Activated T-helper 1 cell treated with anti-CD3 and anti-CD28 coated beads, Interleukin-12 subunit alpha, Interleukin-12 subunit beta, Interleukin-2, Interleukin-4 antibody, amounts not matched to agents 30 ng/mL and 10 ng/mL and 1 ng/mL, durations not matched to agents 14 hours and 24 hours and 36 hours (primary cell): ENCODE data around the gene TMEM187. TPM values are rescaled to one million over a fixed set of nuclear protein-coding genes. Genes with fewer than 3 reads are reported as not detected.
A peak's percentile ranks its signal among the peaks of the same experiment; 100 is the strongest.

Source experiments
- DNase-seq: peaks from one replicate; pipeline ENCODE4 v3.0.0; 2021; ENCODE audit warnings: low spot score
- H3K27ac Mint-ChIP-seq: one replicate; pipeline ENCODE4 v1.8.0; 2021; ENCODE audit warnings: mild to moderate bottlenecking, mixed read lengths
- H3K27me3 Mint-ChIP-seq: one replicate; pipeline ENCODE4 v1.8.0; 2022; ENCODE audit warnings: mild to moderate bottlenecking, moderate library complexity, mixed read lengths; ENCODE audit not compliant: insufficient read depth
- H3K36me3 Mint-ChIP-seq: one replicate; pipeline ENCODE4 v1.8.0; 2021; ENCODE audit warnings: low read depth, mixed read lengths
- H3K4me1 Mint-ChIP-seq: one replicate; pipeline ENCODE4 v1.8.0; 2021; ENCODE audit warnings: low read depth, mixed read lengths
- H3K4me3 Mint-ChIP-seq: one replicate; pipeline ENCODE4 v1.8.0; 2021; ENCODE audit warnings: mild to moderate bottlenecking, moderate library complexity, mixed read lengths
- H3K9me3 Mint-ChIP-seq: one replicate; pipeline ENCODE4 v1.8.0; 2021; ENCODE audit warnings: mixed read lengths
- intact Hi-C: fragments of 100-400 bp; cut with micrococcal nuclease; formaldehyde crosslinking; loops from one replicate; pipeline ENCODE4 v1.15.1; 2024
- total RNA-seq: library from RNA; stranded (reverse); gene quantifications from 2 replicates; pipeline ENCODE4 v1.2.3, GENCODE V29; 2022

TMEM187 gene
- total RNA-seq, 1 donor from 2014 or later, result 3.4 TPM

GRCh38 chrX:153953342-153953830 lies 19.2 kb upstream of the TMEM187 start:
- peak; percentile 60 for DNase-seq
- Mint-ChIP-seq H3K27me3 (no peaks in the 10 kb centered on the region), H3K36me3 (peaks cover 9% of the 10 kb centered on the region), H3K27ac (peak overlapping the region; percentile 23), H3K4me3 (no peak overlapping the region), H3K4me1 (no peaks in the 10 kb centered on the region), H3K9me3 (no peaks in the 10 kb centered on the region)
- intact Hi-C loops, result loop anchor here (1.0 kb wide), 2 partner anchors 14 to 189 kb away; partner anchors contain the start of gene PLXNB3

- DNase-seq, result no peak
- Mint-ChIP-seq H3K9me3 (no peaks in the 10 kb centered on the region), H3K4me3 (no peak overlapping the region), H3K4me1 (no peaks in the 10 kb centered on the region), H3K27me3 (no peaks in the 10 kb centered on the region), H3K36me3 (peaks cover 9% of the 10 kb centered on the region), H3K27ac (no peak overlapping the region)
- intact Hi-C loops, result loop anchor here (1.0 kb wide), 2 partner anchors 13 to 190 kb away; partner anchors contain the start of gene PLXNB3
These were observed 18.5 kb upstream of the TMEM187 start for GRCh38 chrX:153953892-153954557.

GRCh38 chrX:153954558-153955227 lies 17.9 kb upstream of the TMEM187 start:
- no peaks in the 10 kb centered on the region for H3K9me3 Mint-ChIP-seq
- no peak overlapping the region for H3K27ac Mint-ChIP-seq
- H3K4me3 Mint-ChIP-seq, result no peak overlapping the region
- intact Hi-C loops, result no loop called here
- H3K36me3 Mint-ChIP-seq, result peaks cover 9% of the 10 kb centered on the region
- no peaks in the 10 kb centered on the region for H3K4me1 Mint-ChIP-seq
- H3K27me3 Mint-ChIP-seq, result no peaks in the 10 kb centered on the region
- DNase-seq, result no peak

- Mint-ChIP-seq H3K4me3 (no peak overlapping the region), H3K36me3 (peaks cover 9% of the 10 kb centered on the region), H3K9me3 (no peaks in the 10 kb centered on the region), H3K27me3 (no peaks in the 10 kb centered on the region), H3K27ac (no peak overlapping the region), H3K4me1 (no peaks in the 10 kb centered on the region)
- intact Hi-C loops, result no loop called here
- DNase-seq, result no peak
These were observed 17.3 kb upstream of the TMEM187 start for GRCh38 chrX:153955228-153955732.

- no peak overlapping the region for H3K4me3 Mint-ChIP-seq
- H3K36me3 Mint-ChIP-seq, result peaks cover 8% of the 10 kb centered on the region
- intact Hi-C loops, result no loop called here
These were observed 16.3 kb upstream of the TMEM187 start for GRCh38 chrX:153956044-153956907.

GRCh38 chrX:153957224-153957623 lies 15.3 kb upstream of the TMEM187 start:
- Mint-ChIP-seq H3K27ac (no peak overlapping the region), H3K4me3 (no peak overlapping the region), H3K36me3 (peaks cover 8% of the 10 kb centered on the region), H3K27me3 (no peaks in the 10 kb centered on the region), H3K9me3 (no peaks in the 10 kb centered on the region), H3K4me1 (no peaks in the 10 kb centered on the region)
- DNase-seq, result no peak
- intact Hi-C loops, result no loop called here

More at GRCh38 chrX:153956044-153956907, 16.3 kb upstream of the TMEM187 start:
- Mint-ChIP-seq H3K4me1 (no peaks in the 10 kb centered on the region), H3K27me3 (no peaks in the 10 kb centered on the region), H3K9me3 (no peaks in the 10 kb centered on the region), H3K27ac (no peak overlapping the region)
- no peak for DNase-seq

- no peak overlapping the region for H3K4me3 Mint-ChIP-seq
- intact Hi-C loops, result no loop called here
- no peaks in the 10 kb centered on the region for H3K4me1 Mint-ChIP-seq
- H3K27me3 Mint-ChIP-seq, result no peaks in the 10 kb centered on the region
- peaks cover 8% of the 10 kb centered on the region for H3K36me3 Mint-ChIP-seq
- H3K27ac Mint-ChIP-seq, result no peak overlapping the region
- no peak for DNase-seq
- no peaks in the 10 kb centered on the region for H3K9me3 Mint-ChIP-seq
These were observed 13.9 kb upstream of the TMEM187 start for GRCh38 chrX:153958605-153959004.

GRCh38 chrX:153959649-153960048 lies 12.9 kb upstream of the TMEM187 start:
- Mint-ChIP-seq H3K36me3 (peaks cover 8% of the 10 kb centered on the region), H3K27me3 (no peaks in the 10 kb centered on the region), H3K9me3 (no peaks in the 10 kb centered on the region), H3K4me1 (no peaks in the 10 kb centered on the region), H3K4me3 (no peak overlapping the region), H3K27ac (no peak overlapping the region)
- intact Hi-C loops, result no loop called here
- no peak for DNase-seq

GRCh38 chrX:153960077-153960476 lies 12.5 kb upstream of the TMEM187 start:
- H3K9me3 Mint-ChIP-seq, result no peaks in the 10 kb centered on the region
- H3K4me1 Mint-ChIP-seq, result no peaks in the 10 kb centered on the region
- intact Hi-C loops, result no loop called here
- no peak overlapping the region for H3K27ac Mint-ChIP-seq
- peaks cover 8% of the 10 kb centered on the region for H3K36me3 Mint-ChIP-seq
- no peaks in the 10 kb centered on the region for H3K27me3 Mint-ChIP-seq
- DNase-seq, result no peak
- no peak overlapping the region for H3K4me3 Mint-ChIP-seq

GRCh38 chrX:153960786-153961185 lies 11.8 kb upstream of the TMEM187 start:
- no peak overlapping the region for H3K27ac Mint-ChIP-seq
- no peak for DNase-seq
- H3K27me3 Mint-ChIP-seq, result no peaks in the 10 kb centered on the region
- peaks cover 5% of the 10 kb centered on the region for H3K36me3 Mint-ChIP-seq
- intact Hi-C loops, result no loop called here
- no peak overlapping the region for H3K4me3 Mint-ChIP-seq
- no peaks in the 10 kb centered on the region for H3K4me1 Mint-ChIP-seq
- H3K9me3 Mint-ChIP-seq, result no peaks in the 10 kb centered on the region

GRCh38 chrX:153961292-153961691 lies 11.3 kb upstream of the TMEM187 start:
- H3K27me3 Mint-ChIP-seq, result no peaks in the 10 kb centered on the region
- H3K9me3 Mint-ChIP-seq, result no peaks in the 10 kb centered on the region
- H3K36me3 Mint-ChIP-seq, result peaks cover 4% of the 10 kb centered on the region
- no peak for DNase-seq
- intact Hi-C loops, result no loop called here
- no peaks in the 10 kb centered on the region for H3K4me1 Mint-ChIP-seq
- no peak overlapping the region for H3K27ac Mint-ChIP-seq
- H3K4me3 Mint-ChIP-seq, result no peak overlapping the region

- no peak for DNase-seq
- H3K27ac Mint-ChIP-seq, result no peak overlapping the region
- no peaks in the 10 kb centered on the region for H3K27me3 Mint-ChIP-seq
- peaks cover 15% of the 10 kb centered on the region for H3K36me3 Mint-ChIP-seq
- H3K4me3 Mint-ChIP-seq, result no peak overlapping the region
- intact Hi-C loops, result no loop called here
- H3K4me1 Mint-ChIP-seq, result peaks cover 15% of the 10 kb centered on the region
- no peaks in the 10 kb centered on the region for H3K9me3 Mint-ChIP-seq
These were observed 9.0 kb upstream of the TMEM187 start for GRCh38 chrX:153963546-153963945.
